Measurements from ENCODE around the gene CTCF. TPM values are rescaled to one million over a fixed set of nuclear protein-coding genes. Genes with fewer than 3 reads are reported as not detected.

Gene CTCF
- total RNA-seq, 4 donors from 2014 or later: 41.0 to 49.9 (median 44.2) TPM

- 32 to 40% methylated on average over 10 of the region's 10 CpGs for WGBS, 2 donors
- DNase-seq (ENCODE audit: low spot score in 2 of 2): no peak
- intact Hi-C loops (cut with DNase I; ENCODE audit: low total_unique reads): no loop called here
- TF ChIP-seq, protein P1, sequence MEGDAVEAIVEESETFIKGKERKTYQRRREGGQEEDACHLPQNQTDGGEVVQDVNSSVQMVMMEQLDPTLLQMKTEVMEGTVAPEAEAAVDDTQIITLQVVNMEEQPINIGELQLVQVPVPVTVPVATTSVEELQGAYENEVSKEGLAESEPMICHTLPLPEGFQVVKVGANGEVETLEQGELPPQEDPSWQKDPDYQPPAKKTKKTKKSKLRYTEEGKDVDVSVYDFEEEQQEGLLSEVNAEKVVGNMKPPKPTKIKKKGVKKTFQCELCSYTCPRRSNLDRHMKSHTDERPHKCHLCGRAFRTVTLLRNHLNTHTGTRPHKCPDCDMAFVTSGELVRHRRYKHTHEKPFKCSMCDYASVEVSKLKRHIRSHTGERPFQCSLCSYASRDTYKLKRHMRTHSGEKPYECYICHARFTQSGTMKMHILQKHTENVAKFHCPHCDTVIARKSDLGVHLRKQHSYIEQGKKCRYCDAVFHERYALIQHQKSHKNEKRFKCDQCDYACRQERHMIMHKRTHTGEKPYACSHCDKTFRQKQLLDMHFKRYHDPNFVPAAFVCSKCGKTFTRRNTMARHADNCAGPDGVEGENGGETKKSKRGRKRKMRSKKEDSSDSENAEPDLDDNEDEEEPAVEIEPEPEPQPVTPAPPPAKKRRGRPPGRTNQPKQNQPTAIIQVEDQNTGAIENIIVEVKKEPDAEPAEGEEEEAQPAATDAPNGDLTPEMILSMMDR (IDR thresholded peaks at IDR 0.05): no peak
- TF ChIP-seq POLR2A (IDR thresholded peaks at IDR 0.05): no peak
- H3K4me3 ChIP-seq (ENCODE audit: low read depth, poor library complexity, severe bottlenecking): no peak overlapping the region
Measured at GRCh38 chr16:67641779-67642708, 79.7 kb downstream of the CTCF start.

DNA sequence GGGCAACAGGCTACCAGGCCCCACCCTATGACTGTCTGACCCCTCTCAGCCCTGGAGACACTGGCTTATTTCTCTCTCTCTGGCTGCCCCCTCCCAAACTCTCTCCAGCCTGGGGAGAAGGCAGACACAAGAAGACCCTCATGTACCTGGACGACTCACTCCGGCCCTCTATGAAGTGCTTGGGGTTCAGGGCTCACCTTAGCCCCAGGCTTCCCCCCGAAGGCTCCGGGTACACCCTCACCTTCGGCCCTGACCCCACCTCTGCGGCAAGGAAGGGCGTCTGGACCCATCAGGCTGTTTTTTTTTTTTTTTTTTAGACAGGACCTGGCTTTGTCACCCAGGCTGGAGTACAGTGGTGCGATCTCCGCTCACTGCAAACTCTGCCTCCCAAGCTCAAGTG lies 81.7 kb downstream of the CTCF start:
- no peak for DNase-seq (ENCODE audit: low spot score in 2 of 2)
- intact Hi-C loops (cut with DNase I; ENCODE audit: low total_unique reads): no loop called here
- WGBS, 2 donors: 88 to 90% methylated on average over 9 of the region's 9 CpGs

GRCh38 chr16:67645397-67646121 lies 83.2 kb downstream of the CTCF start:
- 73 to 74% methylated on average over 14 of the region's 15 CpGs for WGBS, 2 donors
- intact Hi-C loops (cut with DNase I; ENCODE audit: low total_unique reads): no loop called here
- TF ChIP-seq POLR2A (IDR thresholded peaks at IDR 0.05): no peak
- TF ChIP-seq, protein P1 (IDR thresholded peaks at IDR 0.05): no peak
- peak in 1 of 2 donors; percentile 84 for DNase-seq (ENCODE audit: low spot score in 2 of 2)
- H3K4me3 ChIP-seq (ENCODE audit: low read depth, poor library complexity, severe bottlenecking): no peak overlapping the region

More for the DNA sequence above, 81.7 kb downstream of the CTCF start:
- H3K4me3 ChIP-seq (ENCODE audit: low read depth, poor library complexity, severe bottlenecking): no peak overlapping the region
- no peak for TF ChIP-seq POLR2A (IDR thresholded peaks at IDR 0.05)
- TF ChIP-seq, protein P1 (IDR thresholded peaks at IDR 0.05): no peak

DNA sequence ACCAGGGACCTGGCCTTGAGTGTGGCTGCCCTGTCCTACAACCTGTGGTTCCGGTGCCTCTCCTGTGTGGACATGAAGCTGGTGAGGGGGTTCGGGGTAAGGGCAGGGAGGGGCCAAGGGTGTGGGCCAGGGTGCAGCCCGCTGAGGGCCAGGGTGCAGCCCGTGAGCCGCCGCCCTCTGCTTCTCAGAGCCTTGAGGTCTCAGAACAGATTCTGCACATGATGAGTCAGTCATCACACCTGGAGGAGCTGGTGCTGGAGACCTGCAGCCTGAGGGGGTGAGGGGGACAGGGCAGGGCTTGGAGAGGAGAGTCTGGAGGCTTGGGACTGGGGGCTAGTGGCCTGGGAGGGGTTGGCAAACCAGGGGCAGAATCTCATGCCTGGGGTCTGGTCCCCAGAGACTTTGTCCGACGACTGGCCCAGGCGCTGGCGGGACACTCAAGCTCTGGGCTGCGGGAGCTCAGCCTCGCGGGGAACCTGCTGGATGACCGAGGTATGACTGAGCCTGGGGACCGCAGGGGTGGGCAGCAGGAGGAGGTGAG lies 84.9 kb downstream of the CTCF start:
- intact Hi-C loops (cut with DNase I; ENCODE audit: low total_unique reads): no loop called here
- DNase-seq (ENCODE audit: low spot score in 2 of 2): no peak
- 64 to 67% methylated on average over 11 to 14 of the region's 15 CpGs for WGBS, 2 donors
- no peak for TF ChIP-seq POLR2A (IDR thresholded peaks at IDR 0.05)
- no peak overlapping the region for H3K4me3 ChIP-seq (ENCODE audit: low read depth, poor library complexity, severe bottlenecking)

DNA sequence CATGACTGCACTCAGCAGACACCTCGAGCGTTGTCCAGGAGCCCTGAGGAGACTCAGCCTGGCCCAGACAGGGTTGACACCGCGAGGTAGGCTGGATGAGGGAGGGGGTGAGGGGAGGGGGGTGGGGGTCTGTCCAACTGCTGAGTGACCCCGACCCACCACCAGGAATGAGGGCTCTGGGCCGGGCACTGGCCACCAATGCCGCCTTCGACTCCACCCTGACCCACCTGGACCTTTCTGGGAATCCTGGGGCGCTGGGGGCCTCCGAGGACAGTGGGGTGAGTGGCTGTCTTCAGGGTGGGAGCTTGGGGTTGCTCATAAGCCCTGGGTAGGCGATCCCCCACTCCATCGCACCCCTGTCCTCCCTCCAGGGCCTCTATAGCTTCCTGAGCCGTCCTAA lies 85.4 kb downstream of the CTCF start:
- DNase-seq (ENCODE audit: low spot score in 2 of 2): no peak
- intact Hi-C loops (cut with DNase I; ENCODE audit: low total_unique reads): no loop called here
- TF ChIP-seq, protein P1 (IDR thresholded peaks at IDR 0.05): no peak
- TF ChIP-seq POLR2A (IDR thresholded peaks at IDR 0.05): no peak
- 72 to 76% methylated on average over 6 to 10 of the region's 13 CpGs for WGBS, 2 donors
- no peak overlapping the region for H3K4me3 ChIP-seq (ENCODE audit: low read depth, poor library complexity, severe bottlenecking)

All from lower leg skin (tissue), 4 donors.